ENCODE measurements around the gene BTBD16. TPM values are rescaled to one million over a fixed set of nuclear protein-coding genes. Genes with fewer than 3 reads are reported as not detected.

The BTBD16 gene
- total RNA-seq = 1 to 10 TPM in 1 of 2 donors, under 1 TPM in 1; 0.86 to 2.1 TPM
- under 1 TPM in 4 of 6 donors, not detected in 2; 0.10 to 0.52 (median 0.17) TPM for polyA plus RNA-seq (ENCODE audit: insufficient read length in 6 of 6)
- long read RNA-seq, donor 1 = 0 reads
- long read RNA-seq, donor 2 = 0 reads
- long read RNA-seq, donor 3 = 0 reads
- long read RNA-seq, donor 4 = 0 reads
- long read RNA-seq, donor 5 = 0 reads
- long read RNA-seq, donor 6 = 0 reads
- long read RNA-seq, donor 7 = 0 reads
- long read RNA-seq, donor 8 = 0 reads
- long read RNA-seq, donor 9 = 0 reads
- long read RNA-seq, donor 10 = 0 reads
- long read RNA-seq, donor 11 = 0 reads
- long read RNA-seq, donor 12 = 0 reads

DNA sequence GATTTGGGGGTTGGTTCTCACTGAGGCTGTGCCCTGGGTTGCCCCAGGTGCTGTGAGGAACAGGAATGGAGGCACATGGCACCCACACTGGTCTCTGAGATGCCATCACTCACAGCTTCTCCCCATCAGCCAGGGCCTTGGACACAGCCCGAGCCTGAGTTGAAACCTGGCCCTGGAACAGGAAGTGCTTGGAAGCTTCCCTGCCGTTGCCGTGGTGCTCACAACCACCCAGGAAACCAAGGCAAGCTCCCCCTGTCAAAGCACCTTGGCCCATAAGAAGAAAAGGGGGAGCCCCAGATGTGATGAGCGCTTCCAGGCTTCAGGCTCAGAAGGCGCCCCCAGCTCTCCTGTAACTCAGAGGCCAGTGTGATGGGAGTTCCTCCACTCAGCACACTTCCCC is at the start of gene BTBD16:
Gene BTBD16, plus strand, starts transcription at position 221 of the 400 bp plus-strand sequence. CDS start 3,786 bp downstream, outside the sequence.
- peaks cover 0 to 5% of the 10 kb centered on the region in 2 donors for H3K4me1 ChIP-seq
- H3K27ac ChIP-seq = no peak within 1 kb of the TSS
- no peak within 1 kb of the TSS for H3K4me3 ChIP-seq
- intact Hi-C loops (cut with DNase I) = no loop called here
- TF ChIP-seq CTCF (IDR thresholded peaks at IDR 0.05) = no peak
- H3K27me3 ChIP-seq = no peaks in the 10 kb centered on the region
- DNase-seq (no peak), ATAC-seq (no peak)
- no peaks in the 10 kb centered on the region for H3K9me3 ChIP-seq
- peaks cover 0 to 18% of the 10 kb centered on the region in 2 donors for H3K36me3 ChIP-seq

DNA sequence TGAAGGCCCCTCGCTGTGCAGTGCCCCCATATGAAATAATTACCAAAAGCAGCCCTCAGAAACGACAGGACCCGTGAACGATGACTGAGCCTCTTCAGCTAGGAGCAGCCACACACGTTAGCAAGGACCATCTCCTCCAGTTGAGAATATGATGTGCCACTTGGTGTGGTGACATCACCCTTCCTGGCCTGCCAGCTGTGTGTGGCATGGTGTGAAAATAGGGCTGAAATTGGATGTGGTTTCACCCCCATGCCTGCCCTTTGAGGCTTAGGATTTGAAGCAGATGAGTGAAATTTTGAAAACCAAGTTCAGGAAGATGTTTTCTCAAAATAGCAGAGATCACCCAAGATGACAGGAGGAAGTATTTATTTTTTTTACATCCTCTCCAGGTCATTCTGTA is 49.1 kb upstream of the BTBD16 start:
- DNase-seq (no peak), ATAC-seq (no peak)
- no peaks in the 10 kb centered on the region for H3K27me3 ChIP-seq
- no peak overlapping the region for H3K27ac ChIP-seq
- intact Hi-C loops (cut with DNase I) = no loop called here
- H3K4me1 ChIP-seq = no peaks in the 10 kb centered on the region
- H3K36me3 ChIP-seq = peaks cover 0 to 94% of the 10 kb centered on the region in 2 donors
- no peak overlapping the region for H3K4me3 ChIP-seq
- no peaks in the 10 kb centered on the region for H3K9me3 ChIP-seq
- no peak for TF ChIP-seq CTCF (IDR thresholded peaks at IDR 0.05)

GRCh38 chr10:122222638-122223037 is 48.5 kb upstream of the BTBD16 start:
- Histone ChIP-seq H3K27ac (no peak overlapping the region), H3K36me3 (peaks cover 0 to 94% of the 10 kb centered on the region in 2 donors)
- intact Hi-C loops (cut with DNase I) = no loop called here

GRCh38 chr10:122224159-122224558 is 46.9 kb upstream of the BTBD16 start:
- H3K36me3 ChIP-seq = peaks cover 0 to 94% of the 10 kb centered on the region in 2 donors
- intact Hi-C loops (cut with DNase I) = no loop called here
- no peak for ATAC-seq

More at GRCh38 chr10:122222638-122223037, 48.5 kb upstream of the BTBD16 start:
- no peak for ATAC-seq
- no peak for DNase-seq
- no peak overlapping the region for H3K4me3 ChIP-seq
- no peaks in the 10 kb centered on the region for H3K9me3 ChIP-seq
- no peaks in the 10 kb centered on the region for H3K27me3 ChIP-seq
- H3K4me1 ChIP-seq = no peaks in the 10 kb centered on the region
- TF ChIP-seq CTCF (IDR thresholded peaks at IDR 0.05) = no peak

More at GRCh38 chr10:122224159-122224558, 46.9 kb upstream of the BTBD16 start:
- Histone ChIP-seq H3K4me1 (no peaks in the 10 kb centered on the region), H3K27ac (no peak overlapping the region), H3K9me3 (no peaks in the 10 kb centered on the region), H3K4me3 (no peak overlapping the region), H3K27me3 (no peaks in the 10 kb centered on the region)
- no peak for DNase-seq
- TF ChIP-seq CTCF (IDR thresholded peaks at IDR 0.05) = no peak

Data from left lung (tissue), 14 donors.